Activated CD8-positive, alpha-beta memory T cell treated with anti-CD3 and anti-CD28 coated beads for 48 hours (primary cell): ENCODE data around the gene ATP8A2.
"Not testable (repeated sequence)": the region's sequence is repeated elsewhere in the genome, so short reads cannot be mapped to it uniquely, and the experiment has no call there.

Experiments used
- DNase-seq, 3 experiments: peaks; one replicate each; pipeline ENCODE4 v3.0.0-alpha.2; 2020; ENCODE audit warnings: low read depth in 2 of 3, low spot score in 2 of 3

Gene ATP8A2

GRCh38 chr13:26058704-26059103 is 686.9 kb downstream of the ATP8A2 start:
- no peak for DNase-seq

GRCh38 chr13:26060357-26060756 is 688.6 kb downstream of the ATP8A2 start:
- DNase-seq: no peak

- no peak for DNase-seq
These were observed 689.5 kb downstream of the ATP8A2 start for GRCh38 chr13:26061256-26061655.

GRCh38 chr13:26061947-26062346 is 690.2 kb downstream of the ATP8A2 start:
- DNase-seq: no peak

GRCh38 chr13:26062853-26063444 is 691.2 kb downstream of the ATP8A2 start:
- DNase-seq: no peak

- DNase-seq: not testable (repeated sequence)
These were observed 694.7 kb downstream of the ATP8A2 start for GRCh38 chr13:26066492-26066891.

- DNase-seq: no peak
These were observed 695.8 kb downstream of the ATP8A2 start for GRCh38 chr13:26067601-26068000.

- DNase-seq: not testable (repeated sequence)
These were observed 696.6 kb downstream of the ATP8A2 start for GRCh38 chr13:26068372-26068771.

- not testable (repeated sequence) for DNase-seq
These were observed 697.9 kb downstream of the ATP8A2 start for GRCh38 chr13:26069642-26070041.

- DNase-seq: no peak
These were observed 699.9 kb downstream of the ATP8A2 start for GRCh38 chr13:26071691-26072090.

- DNase-seq: not testable (repeated sequence)
These were observed 700.6 kb downstream of the ATP8A2 start for GRCh38 chr13:26072335-26072734.

GRCh38 chr13:26074706-26075105 is 702.9 kb downstream of the ATP8A2 start:
- DNase-seq: no peak
